Endodermal cell (in vitro differentiated cells): Measurements from ENCODE around the gene HS6ST3. TPM values are rescaled to one million over a fixed set of nuclear protein-coding genes. Genes with fewer than 3 reads are reported as not detected.

ENCODE experiments used
- DNase-seq: peaks from one replicate; pipeline ENCODE4 v3.0.0-alpha.2; 2017
- H3K27ac ChIP-seq: 2 replicates; pipeline ENCODE4 v1.5.1; 2013; ENCODE audit warnings: mild to moderate bottlenecking, low read depth, low read length, moderate library complexity
- H3K27me3 ChIP-seq: 2 replicates; pipeline ENCODE4 v1.6.1; 2013; ENCODE audit warnings: mild to moderate bottlenecking, low read length, moderate library complexity; ENCODE audit not compliant: insufficient read depth, control insufficient read depth, poor library complexity, severe bottlenecking
- H3K36me3 ChIP-seq: 2 replicates; pipeline ENCODE4 v1.7.0; 2013; ENCODE audit warnings: mild to moderate bottlenecking, low read length, moderate library complexity; ENCODE audit not compliant: control insufficient read depth, insufficient read depth
- H3K4me1 ChIP-seq: one replicate; pipeline ENCODE4 v1.7.0; 2013; ENCODE audit warnings: low read length; ENCODE audit not compliant: control insufficient read depth, insufficient read depth
- H3K4me3 ChIP-seq: 2 replicates; pipeline ENCODE4 v1.5.1; 2013; ENCODE audit warnings: mild to moderate bottlenecking, low read length, moderate library complexity
- H3K9ac ChIP-seq: 2 replicates; pipeline ENCODE4 v1.6.1; 2013; ENCODE audit warnings: mild to moderate bottlenecking, low read length, moderate library complexity; ENCODE audit not compliant: poor library complexity, severe bottlenecking; ENCODE audit errors: extremely low read depth
- H3K9me3 ChIP-seq: 2 replicates; pipeline ENCODE4 v1.6.1; 2013; ENCODE audit warnings: mild to moderate bottlenecking, low read length, moderate library complexity; ENCODE audit not compliant: control insufficient read depth
- H3K27ac Mint-ChIP-seq: 2 replicates; pipeline ENCODE4 v1.8.0; 2020; ENCODE audit warnings: mixed read lengths
- H3K27me3 Mint-ChIP-seq: 2 replicates; pipeline ENCODE4 v1.8.0; 2021; ENCODE audit warnings: mild to moderate bottlenecking, mixed read lengths; ENCODE audit not compliant: insufficient read depth
- H3K36me3 Mint-ChIP-seq: 2 replicates; pipeline ENCODE4 v1.8.0; 2020; ENCODE audit warnings: low read depth, mixed read lengths
- H3K4me1 Mint-ChIP-seq: 2 replicates; pipeline ENCODE4 v1.8.0; 2020; ENCODE audit warnings: mixed read lengths
- H3K4me3 Mint-ChIP-seq: 2 replicates; pipeline ENCODE4 v1.8.0; 2020; ENCODE audit warnings: mild to moderate bottlenecking, moderate library complexity, mixed read lengths
- H3K9me3 Mint-ChIP-seq: 2 replicates; pipeline ENCODE4 v1.8.0; 2020; ENCODE audit warnings: mild to moderate bottlenecking, mixed read lengths
- microRNA-seq: library from miRNA; unstranded; fragments of <30 nt; microRNA quantifications from one replicate; pipeline ENCODE4 v1.2.0, GENCODE V29; 2020; ENCODE audit warnings: borderline microRNAs expressed
- total RNA-seq, 2 donors: library from RNA; stranded (reverse); fragmentation: NEBNext Ultra II Directional in 1 of 2; extraction: Animal tissue kit (Norgen Biotek cat#: 25700) in 1 of 2; gene quantifications; 2 replicates in 1 of 2; 3 replicates in 1 of 2; pipeline ENCODE4 v1.2.1, GENCODE V29; 2021
- TF ChIP-seq, protein P1 (sequence below): fragments of 200-600 bp; sonication (generic); conservative IDR thresholded peaks from 2 replicates; pipeline ENCODE4 v1.5.0; 2021; ENCODE audit warnings: antibody characterized with exemption, mild to moderate bottlenecking

The HS6ST3 gene
- total RNA-seq, 2 donors from 2014 or later: 0.84 to 1.1 TPM

DNA sequence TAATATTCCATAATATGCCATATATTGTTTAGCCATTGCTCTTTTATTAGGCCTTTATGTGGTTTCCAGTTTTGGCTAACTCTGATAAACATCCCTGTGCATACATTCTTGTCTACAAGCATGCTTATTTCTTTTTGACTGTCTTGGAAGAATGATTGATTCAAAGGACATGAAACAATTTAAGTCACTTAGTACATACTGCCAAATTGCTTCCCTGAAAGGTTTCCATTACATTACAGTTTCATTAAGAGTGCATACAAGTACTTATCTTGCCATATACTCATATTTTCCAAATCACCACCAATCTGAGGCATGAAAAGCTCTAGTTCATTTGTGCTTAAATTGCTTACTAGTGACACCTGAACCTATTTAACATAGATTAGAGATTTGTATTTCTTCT is 790.5 kb downstream of the HS6ST3 start:
- H3K36me3 Mint-ChIP-seq: no peaks in the 10 kb centered on the region

More for the DNA sequence above, 790.5 kb downstream of the HS6ST3 start:
- H3K27ac Mint-ChIP-seq: no peak overlapping the region
- H3K4me3 Mint-ChIP-seq: no peak overlapping the region
- Histone ChIP-seq H3K4me3 (no peak overlapping the region), H3K36me3 (no peaks in the 10 kb centered on the region), H3K4me1 (no peaks in the 10 kb centered on the region), H3K27me3 (peaks cover 7% of the 10 kb centered on the region), H3K27ac (no peak overlapping the region), H3K9me3 (no peaks in the 10 kb centered on the region), H3K9ac (no peak overlapping the region)
- TF ChIP-seq, protein P1, sequence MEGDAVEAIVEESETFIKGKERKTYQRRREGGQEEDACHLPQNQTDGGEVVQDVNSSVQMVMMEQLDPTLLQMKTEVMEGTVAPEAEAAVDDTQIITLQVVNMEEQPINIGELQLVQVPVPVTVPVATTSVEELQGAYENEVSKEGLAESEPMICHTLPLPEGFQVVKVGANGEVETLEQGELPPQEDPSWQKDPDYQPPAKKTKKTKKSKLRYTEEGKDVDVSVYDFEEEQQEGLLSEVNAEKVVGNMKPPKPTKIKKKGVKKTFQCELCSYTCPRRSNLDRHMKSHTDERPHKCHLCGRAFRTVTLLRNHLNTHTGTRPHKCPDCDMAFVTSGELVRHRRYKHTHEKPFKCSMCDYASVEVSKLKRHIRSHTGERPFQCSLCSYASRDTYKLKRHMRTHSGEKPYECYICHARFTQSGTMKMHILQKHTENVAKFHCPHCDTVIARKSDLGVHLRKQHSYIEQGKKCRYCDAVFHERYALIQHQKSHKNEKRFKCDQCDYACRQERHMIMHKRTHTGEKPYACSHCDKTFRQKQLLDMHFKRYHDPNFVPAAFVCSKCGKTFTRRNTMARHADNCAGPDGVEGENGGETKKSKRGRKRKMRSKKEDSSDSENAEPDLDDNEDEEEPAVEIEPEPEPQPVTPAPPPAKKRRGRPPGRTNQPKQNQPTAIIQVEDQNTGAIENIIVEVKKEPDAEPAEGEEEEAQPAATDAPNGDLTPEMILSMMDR: no peak
- peaks cover 6% of the 10 kb centered on the region for H3K27me3 Mint-ChIP-seq
- DNase-seq: no peak
- no peaks in the 10 kb centered on the region for H3K9me3 Mint-ChIP-seq
- H3K4me1 Mint-ChIP-seq: no peaks in the 10 kb centered on the region

Small RNAs within 50 kb of the gene (microRNA-seq; reads per million reads assigned to microRNA genes)
- gene MIR4501: 0.44 reads per million

Other genes with a start within 250 kb of the HS6ST3 start
- gene UGGT2, start 36.7 kb upstream of the HS6ST3 start, total RNA-seq: 10 to 100 TPM; 37.2 to 40.9 TPM